Mesendoderm (in vitro differentiated cells): ENCODE data around the gene DNAJB2.

Source experiments
- DNase-seq: peaks from one replicate; pipeline ENCODE4 v3.0.0; 2013
- H2AK5ac ChIP-seq: 2 replicates; pipeline ENCODE4 v1.6.1; 2013; ENCODE audit warnings: low read length, inconsistent platforms
- H2BK120ac ChIP-seq: 2 replicates; pipeline ENCODE4 v1.6.1; 2013; ENCODE audit warnings: low read depth, mild to moderate bottlenecking, low read length, moderate library complexity, mixed read lengths
- H2BK15ac ChIP-seq: replicated peaks from 2 replicates; pipeline ENCODE4 v1.6.1; 2013; ENCODE audit warnings: low read depth, mild to moderate bottlenecking, moderate library complexity
- H2BK5ac ChIP-seq: 2 replicates; pipeline ENCODE4 v1.6.1; 2013; ENCODE audit warnings: low read length, inconsistent platforms
- H3K18ac ChIP-seq: 2 replicates; pipeline ENCODE4 v1.6.1; 2013; ENCODE audit warnings: mild to moderate bottlenecking, low read length, mixed read lengths
- H3K23ac ChIP-seq: one replicate; pipeline ENCODE4 v1.6.1; 2013; ENCODE audit warnings: low read length
- H3K27ac ChIP-seq: 2 replicates; pipeline ENCODE4 v1.5.1; 2013; ENCODE audit warnings: low read depth, mild to moderate bottlenecking, inconsistent platforms, low read length, moderate library complexity
- H3K27me3 ChIP-seq: 2 replicates; pipeline ENCODE4 v1.6.1; 2013; ENCODE audit warnings: low read length, control low read depth, mild to moderate bottlenecking, inconsistent platforms; ENCODE audit not compliant: insufficient read depth, poor library complexity
- H3K36me3 ChIP-seq: 2 replicates; pipeline ENCODE4 v1.6.1; 2013; ENCODE audit warnings: low read length, inconsistent platforms; ENCODE audit not compliant: control insufficient read depth, insufficient read depth
- H3K4ac ChIP-seq: one replicate; pipeline ENCODE4 v1.6.1; 2013; ENCODE audit warnings: low read depth, mild to moderate bottlenecking, low read length, moderate library complexity
- H3K4me1 ChIP-seq: 2 replicates; pipeline ENCODE4 v1.6.1; 2013; ENCODE audit warnings: low read depth, low read length, inconsistent platforms; ENCODE audit not compliant: control insufficient read depth
- H3K4me2 ChIP-seq: 2 replicates; pipeline ENCODE4 v1.6.1; 2013; ENCODE audit warnings: low read length
- H3K4me3 ChIP-seq: 2 replicates; pipeline ENCODE4 v1.5.1; 2013; ENCODE audit warnings: mild to moderate bottlenecking, low read length
- H3K56ac ChIP-seq: one replicate; pipeline ENCODE4 v1.6.1; 2013; ENCODE audit warnings: low read length
- H3K79me1 ChIP-seq: 2 replicates; pipeline ENCODE4 v1.6.1; 2013; ENCODE audit warnings: low read length, inconsistent platforms
- H3K79me2 ChIP-seq: 2 replicates; pipeline ENCODE4 v1.6.1; 2013; ENCODE audit warnings: mild to moderate bottlenecking, low read length; ENCODE audit not compliant: control insufficient read depth, insufficient read depth
- H3K9ac ChIP-seq: 2 replicates; pipeline ENCODE4 v1.6.1; 2013; ENCODE audit warnings: low read length, inconsistent platforms
- H4K5ac ChIP-seq: one replicate; pipeline ENCODE4 v1.6.1; 2013; ENCODE audit warnings: low read length
- H4K8ac ChIP-seq: one replicate; pipeline ENCODE4 v1.6.1; 2013; ENCODE audit warnings: low read depth, mild to moderate bottlenecking, control low read depth, low read length, moderate library complexity
- WGBS: extraction: QIAGEN DNeasy Blood & Tissue Kit; methylation state at CpG from one replicate; pipeline ENCODE4 v1.1.7; 2013; ENCODE audit warnings: low lambda C conversion rate, missing lambda C conversion rate; ENCODE audit not compliant: insufficient coverage; ENCODE audit errors: extremely low coverage; 5-methylcytosine and 5-hydroxymethylcytosine counted together

DNAJB2 gene

GRCh38 chr2:219300022-219300421 lies 20.9 kb downstream of the DNAJB2 start:
- Histone ChIP-seq H3K4me3 (no peak overlapping the region), H3K4me2 (no peak overlapping the region), H4K5ac (no peak overlapping the region), H3K79me2 (no peaks in the 10 kb centered on the region), H3K79me1 (no peaks in the 10 kb centered on the region), H2BK15ac (no peak overlapping the region), H3K9ac (no peak overlapping the region), H3K4me1 (no peaks in the 10 kb centered on the region), H3K36me3 (no peaks in the 10 kb centered on the region), H3K27me3 (no peaks in the 10 kb centered on the region), H3K56ac (no peak overlapping the region), H3K18ac (no peak overlapping the region), H3K4ac (no peak overlapping the region), H3K27ac (no peak overlapping the region), H3K23ac (no peak overlapping the region), H2AK5ac (no peak overlapping the region), H2BK120ac (no peak overlapping the region), H4K8ac (no peak overlapping the region), H2BK5ac (no peak overlapping the region)
- DNase-seq, result no peak
- no CpG with 5 or more reads among the region's 5 CpGs for WGBS

- H3K36me3 ChIP-seq, result no peaks in the 10 kb centered on the region
These were observed 23.3 kb downstream of the DNAJB2 start for GRCh38 chr2:219302412-219302968.

GRCh38 chr2:219304223-219304622 lies 25.1 kb downstream of the DNAJB2 start:
- H2BK15ac ChIP-seq, result no peak overlapping the region
- no peak overlapping the region for H2AK5ac ChIP-seq
- H4K5ac ChIP-seq, result no peak overlapping the region
- H3K27ac ChIP-seq, result no peak overlapping the region
- H4K8ac ChIP-seq, result no peak overlapping the region
- no peak overlapping the region for H3K9ac ChIP-seq
- H3K4ac ChIP-seq, result no peak overlapping the region
- H3K18ac ChIP-seq, result no peak overlapping the region
- no CpG with 5 or more reads among the region's 2 CpGs for WGBS
- H3K27me3 ChIP-seq, result no peaks in the 10 kb centered on the region
- no peaks in the 10 kb centered on the region for H3K79me1 ChIP-seq
- no peaks in the 10 kb centered on the region for H3K4me1 ChIP-seq
- no peak overlapping the region for H3K4me2 ChIP-seq
- no peak overlapping the region for H3K4me3 ChIP-seq
- H2BK120ac ChIP-seq, result no peak overlapping the region
- H3K36me3 ChIP-seq, result no peaks in the 10 kb centered on the region
- H3K56ac ChIP-seq, result no peak overlapping the region
- no peaks in the 10 kb centered on the region for H3K79me2 ChIP-seq
- H2BK5ac ChIP-seq, result no peak overlapping the region
- no peak overlapping the region for H3K23ac ChIP-seq
- DNase-seq, result no peak

More at GRCh38 chr2:219302412-219302968, 23.3 kb downstream of the DNAJB2 start:
- H2AK5ac ChIP-seq, result no peak overlapping the region
- H3K4me3 ChIP-seq, result no peak overlapping the region
- H2BK5ac ChIP-seq, result no peak overlapping the region
- no CpG with 5 or more reads among the region's 11 CpGs for WGBS
- H2BK120ac ChIP-seq, result no peak overlapping the region
- no peak overlapping the region for H3K4ac ChIP-seq
- no peak overlapping the region for H2BK15ac ChIP-seq
- no peak overlapping the region for H4K5ac ChIP-seq
- H3K27me3 ChIP-seq, result no peaks in the 10 kb centered on the region
- no peaks in the 10 kb centered on the region for H3K79me1 ChIP-seq
- no peak for DNase-seq
- no peak overlapping the region for H3K9ac ChIP-seq
- no peak overlapping the region for H4K8ac ChIP-seq
- no peak overlapping the region for H3K56ac ChIP-seq
- no peaks in the 10 kb centered on the region for H3K79me2 ChIP-seq
- no peaks in the 10 kb centered on the region for H3K4me1 ChIP-seq
- no peak overlapping the region for H3K4me2 ChIP-seq
- H3K23ac ChIP-seq, result no peak overlapping the region
- H3K18ac ChIP-seq, result no peak overlapping the region
- H3K27ac ChIP-seq, result no peak overlapping the region

- H3K36me3 ChIP-seq, result no peaks in the 10 kb centered on the region
- H3K9ac ChIP-seq, result no peak overlapping the region
- H3K56ac ChIP-seq, result no peak overlapping the region
- H3K4me1 ChIP-seq, result no peaks in the 10 kb centered on the region
- H3K27ac ChIP-seq, result no peak overlapping the region
- WGBS, result 100% methylated on average over 1 of the region's 1 CpG
- no peaks in the 10 kb centered on the region for H3K79me2 ChIP-seq
- no peak overlapping the region for H3K23ac ChIP-seq
- H3K27me3 ChIP-seq, result no peaks in the 10 kb centered on the region
- no peaks in the 10 kb centered on the region for H3K79me1 ChIP-seq
- no peak overlapping the region for H3K4me2 ChIP-seq
- no peak overlapping the region for H3K4ac ChIP-seq
- no peak overlapping the region for H4K8ac ChIP-seq
- no peak overlapping the region for H2AK5ac ChIP-seq
- no peak overlapping the region for H2BK5ac ChIP-seq
- H3K4me3 ChIP-seq, result no peak overlapping the region
- no peak overlapping the region for H3K18ac ChIP-seq
- H2BK15ac ChIP-seq, result no peak overlapping the region
- H2BK120ac ChIP-seq, result no peak overlapping the region
- no peak for DNase-seq
- H4K5ac ChIP-seq, result no peak overlapping the region
These were observed 26.9 kb downstream of the DNAJB2 start for GRCh38 chr2:219306047-219306446.

GRCh38 chr2:219308142-219309101 lies 29.3 kb downstream of the DNAJB2 start:
- no peak overlapping the region for H4K8ac ChIP-seq
- H3K4ac ChIP-seq, result no peak overlapping the region
- no peak overlapping the region for H3K27ac ChIP-seq
- no peaks in the 10 kb centered on the region for H3K36me3 ChIP-seq
- no peaks in the 10 kb centered on the region for H3K79me2 ChIP-seq
- no peak overlapping the region for H2BK5ac ChIP-seq
- H3K79me1 ChIP-seq, result no peaks in the 10 kb centered on the region
- H3K18ac ChIP-seq, result no peak overlapping the region
- no peak overlapping the region for H2BK15ac ChIP-seq
- no peaks in the 10 kb centered on the region for H3K4me1 ChIP-seq
- no peak overlapping the region for H3K9ac ChIP-seq
- no peak overlapping the region for H2AK5ac ChIP-seq
- H3K4me3 ChIP-seq, result no peak overlapping the region
- H3K27me3 ChIP-seq, result no peaks in the 10 kb centered on the region
- H3K4me2 ChIP-seq, result peak overlapping the region; percentile 75
- H3K56ac ChIP-seq, result peak overlapping the region; percentile 15
- no peak overlapping the region for H3K23ac ChIP-seq
- H2BK120ac ChIP-seq, result no peak overlapping the region
- no peak overlapping the region for H4K5ac ChIP-seq
- no CpG with 5 or more reads among the region's 45 CpGs for WGBS
- peak; percentile 89 for DNase-seq
